Pancreas (tissue), 10 donors: ENCODE measurements around the gene BFSP2. TPM values are rescaled to one million over a fixed set of nuclear protein-coding genes. Genes with fewer than 3 reads are reported as not detected.
"Not testable (repeated sequence)": the region's sequence is repeated elsewhere in the genome, so short reads cannot be mapped to it uniquely, and the experiment has no call there.

ENCODE experiments used
- ATAC-seq, 4 donors: fragments of 200-7000 bp; cut with Tn5 transposase; one replicate each; pipeline versions ENCODE4 v1.8.0 to v1.9.1; 2020; ENCODE audit warnings: mild to moderate bottlenecking in 4 of 4, moderate library complexity in 4 of 4
- DNase-seq, 6 donors: peaks; one replicate each; pipeline ENCODE4 v3.0.0-alpha.2; 2020
- FAIRE-seq: peaks from 2 replicates; lab custom pipeline; 2012; peaks lifted over from hg19 to GRCh38; lab: Jason Lieb, UNC
- H3K27ac ChIP-seq, 4 donors: fragments of 200-600 bp; sonication (generic); 1 replicate in 3 of 4; 2 replicates in 1 of 4; pipeline versions ENCODE4 v1.5.0 to v1.8.0; 2020
- H3K27me3 ChIP-seq, 4 donors: fragments of 200-600 bp; one replicate each; pipeline ENCODE4 v1.8.0; 2021
- H3K36me3 ChIP-seq, 3 donors: fragments of 200-600 bp; sonication (generic) in 1 of 3; one replicate each; pipeline versions ENCODE4 v1.5.0 to v1.8.0; 2020 to 2021
- H3K4me1 ChIP-seq, 3 donors: fragments of 200-600 bp; one replicate each; pipeline ENCODE4 v1.8.0; 2021
- H3K4me3 ChIP-seq, 4 donors: fragments of 200-600 bp; sonication (generic) in 2 of 4; one replicate each; pipeline versions ENCODE4 v1.5.0 to v1.8.0; 2020 to 2021
- H3K9me3 ChIP-seq, 4 donors: fragments of 200-600 bp; one replicate each; pipeline ENCODE4 v1.8.0; 2021
- WGBS, 2 donors: extraction: QIAGEN DNeasy Blood & Tissue Kit; methylation state at CpG; one replicate each; pipeline ENCODE4 v1.1.7; 2013; 5-methylcytosine and 5-hydroxymethylcytosine counted together
- intact Hi-C, 3 donors: fragments of 100-400 bp; cut with DNase I; formaldehyde crosslinking; loops; one replicate each; pipeline versions ENCODE4 v1.11.1 to v1.14.2; 2022
- polyA plus RNA-seq, 2 donors: library from polyadenylated mRNA; stranded (reverse); fragments of 200-250 nt; gene quantifications; one replicate each; pipeline ENCODE4 v1.2.3, GENCODE V29; 2013
- total RNA-seq, 6 donors: library from RNA; stranded (reverse); fragmentation: NEBNext Ultra II Directional in 4 of 6; extraction: Animal tissue kit (Norgen Biotek cat#: 25700) in 4 of 6; gene quantifications; one replicate each; pipeline versions ENCODE4 v1.2.1 to v1.2.4, GENCODE V29; 2021 to 2023
- TF ChIP-seq, protein P1 (sequence below), 4 donors: fragments of 200-600 bp; sonication (generic) in 3 of 4; IDR thresholded peaks; one replicate each; pipeline versions ENCODE4 v1.5.0 to v1.8.0; 2021; ENCODE audit warnings: antibody characterized with exemption in 4 of 4
- donor health status: healthy with polysubstance abuse.
- donor health status: DM: no; HTN: no; CAD: no; lungs with moderate emphysema.
- donor health status: DM: no; HTN: no; CAD: no.
- donor health status: control.
- donor health status: control.
- donor health status: Bipolar disorder and iron deficiency.
- donor health status: DM: yes; HTN: yes; CAD: no.
- donor health status: DM: no; HTN: no; CAD: no.
- donor health status: DM: no; HTN: no; CAD: no.
- donor health status: DM: yes; HTN: yes; CAD: no.

BFSP2 gene
- total and polyA plus RNA-seq, 8 donors, result not detected

DNA sequence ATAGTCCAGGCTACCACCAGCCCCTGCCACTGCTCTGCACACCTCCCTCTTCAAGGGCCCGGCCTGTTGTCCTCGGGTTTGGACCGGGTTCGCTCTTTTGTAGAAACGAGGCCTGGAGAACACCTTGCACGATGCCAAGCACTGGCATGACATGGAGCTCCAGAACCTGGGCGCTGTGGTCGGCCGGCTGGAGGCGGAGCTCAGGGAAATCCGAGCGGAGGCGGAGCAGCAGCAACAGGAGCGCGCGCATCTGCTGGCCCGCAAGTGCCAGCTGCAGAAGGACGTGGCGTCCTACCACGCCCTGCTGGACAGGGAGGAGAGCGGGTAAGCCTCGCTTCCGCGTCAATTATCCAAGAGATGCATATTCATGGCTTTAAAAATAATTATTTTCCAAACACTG, 72.4 kb downstream of the BFSP2 start:
- peak in 3 of 4 donors; percentile 17 to 53 (median 41) for ATAC-seq
- no peak overlapping the region for H3K4me3 ChIP-seq

DNA sequence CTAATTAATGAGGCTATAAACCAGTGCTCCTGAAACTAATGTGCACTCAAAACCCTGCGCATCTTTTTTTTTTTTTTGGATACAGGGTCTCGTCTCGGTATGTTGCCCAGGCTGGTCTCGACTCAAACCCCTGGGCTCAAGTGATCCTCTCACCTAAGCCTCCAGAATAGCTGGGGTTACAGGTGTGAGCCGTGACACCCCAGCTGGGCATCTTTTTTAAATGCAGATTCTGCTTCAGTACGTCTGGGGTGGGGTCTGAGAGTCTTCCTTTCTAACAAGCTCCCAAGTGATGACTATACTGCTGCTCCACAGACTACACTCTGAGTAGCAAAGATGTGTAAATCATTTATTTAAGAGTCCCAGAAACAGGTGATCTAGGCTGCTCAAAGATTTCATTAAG, 73.0 kb downstream of the BFSP2 start:
- Histone ChIP-seq H3K27ac (no peak overlapping the region), H3K9me3 (no peaks in the 10 kb centered on the region), H3K27me3 (no peaks in the 10 kb centered on the region), H3K4me3 (no peak overlapping the region), H3K4me1 (peaks cover 8 to 24% (median 13%) of the 10 kb centered on the region in 3 donors), H3K36me3 (no peaks in the 10 kb centered on the region)
- ATAC-seq (no peak), FAIRE-seq (no peak), DNase-seq (no peak)
- 85 to 88% methylated on average over 6 of the region's 6 CpGs for WGBS, 2 donors
- intact Hi-C loops, result no loop called here
- TF ChIP-seq, protein P1, sequence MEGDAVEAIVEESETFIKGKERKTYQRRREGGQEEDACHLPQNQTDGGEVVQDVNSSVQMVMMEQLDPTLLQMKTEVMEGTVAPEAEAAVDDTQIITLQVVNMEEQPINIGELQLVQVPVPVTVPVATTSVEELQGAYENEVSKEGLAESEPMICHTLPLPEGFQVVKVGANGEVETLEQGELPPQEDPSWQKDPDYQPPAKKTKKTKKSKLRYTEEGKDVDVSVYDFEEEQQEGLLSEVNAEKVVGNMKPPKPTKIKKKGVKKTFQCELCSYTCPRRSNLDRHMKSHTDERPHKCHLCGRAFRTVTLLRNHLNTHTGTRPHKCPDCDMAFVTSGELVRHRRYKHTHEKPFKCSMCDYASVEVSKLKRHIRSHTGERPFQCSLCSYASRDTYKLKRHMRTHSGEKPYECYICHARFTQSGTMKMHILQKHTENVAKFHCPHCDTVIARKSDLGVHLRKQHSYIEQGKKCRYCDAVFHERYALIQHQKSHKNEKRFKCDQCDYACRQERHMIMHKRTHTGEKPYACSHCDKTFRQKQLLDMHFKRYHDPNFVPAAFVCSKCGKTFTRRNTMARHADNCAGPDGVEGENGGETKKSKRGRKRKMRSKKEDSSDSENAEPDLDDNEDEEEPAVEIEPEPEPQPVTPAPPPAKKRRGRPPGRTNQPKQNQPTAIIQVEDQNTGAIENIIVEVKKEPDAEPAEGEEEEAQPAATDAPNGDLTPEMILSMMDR (IDR thresholded peaks at IDR 0.05), result no peak

More for the DNA sequence above, 72.4 kb downstream of the BFSP2 start:
- Histone ChIP-seq H3K4me1 (peaks cover 8 to 24% (median 13%) of the 10 kb centered on the region in 3 donors), H3K36me3 (no peaks in the 10 kb centered on the region), H3K9me3 (no peaks in the 10 kb centered on the region), H3K27me3 (no peaks in the 10 kb centered on the region), H3K27ac (no peak overlapping the region)
- TF ChIP-seq, protein P1 (IDR thresholded peaks at IDR 0.05), result no peak
- peak in 3 of 6 donors; percentile 26 to 63 (median 29) for DNase-seq
- 74 to 75% methylated on average over 24 of the region's 24 CpGs for WGBS, 2 donors
- FAIRE-seq, result no peak
- intact Hi-C loops, result no loop called here

DNA sequence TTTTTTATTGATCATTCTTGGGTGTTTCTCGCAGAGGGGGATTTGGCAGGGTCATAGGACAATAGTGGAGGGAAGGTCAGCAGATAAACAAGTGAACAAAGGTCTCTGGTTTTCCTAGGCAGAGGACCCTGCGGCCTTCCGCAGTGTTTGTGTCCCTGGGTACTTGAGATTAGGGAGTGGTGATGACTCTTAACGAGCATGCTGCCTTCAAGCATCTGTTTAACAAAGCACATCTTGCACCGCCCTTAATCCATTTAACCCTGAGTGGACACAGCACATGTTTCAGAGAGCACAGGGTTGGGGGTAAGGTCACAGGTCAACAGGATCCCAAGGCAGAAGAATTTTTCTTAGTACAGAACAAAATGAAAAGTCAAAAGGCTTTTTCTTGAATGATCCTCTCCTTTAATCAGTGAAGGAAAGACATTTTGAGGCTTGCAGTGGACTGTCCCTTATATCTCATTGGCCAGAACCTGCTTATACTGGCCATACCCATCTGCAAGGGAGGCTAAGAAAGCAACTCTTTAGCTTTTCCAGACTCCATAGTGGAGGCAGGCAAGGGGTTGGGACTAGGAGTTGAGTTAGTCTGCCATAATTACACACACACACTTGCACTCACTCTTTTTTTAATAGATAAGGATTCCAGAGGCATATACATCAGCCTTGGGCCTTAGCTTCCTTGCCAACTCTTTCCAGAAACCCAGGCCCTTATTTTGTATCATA, 73.8 kb downstream of the BFSP2 start:
- FAIRE-seq, DNase-seq, H3K27me3 ChIP-seq, ATAC-seq, H3K9me3 ChIP-seq, H3K4me3 ChIP-seq, intact Hi-C loops, H3K27ac ChIP-seq, H3K36me3 ChIP-seq: not testable (repeated sequence)
- 63% methylated on average over 1 of the region's 5 CpGs; no CpG with 5 or more reads in 1 of the 2 donors for WGBS, 2 donors
- H3K4me1 ChIP-seq, result peaks cover 8 to 19% (median 13%) of the 10 kb centered on the region in 3 donors

DNA sequence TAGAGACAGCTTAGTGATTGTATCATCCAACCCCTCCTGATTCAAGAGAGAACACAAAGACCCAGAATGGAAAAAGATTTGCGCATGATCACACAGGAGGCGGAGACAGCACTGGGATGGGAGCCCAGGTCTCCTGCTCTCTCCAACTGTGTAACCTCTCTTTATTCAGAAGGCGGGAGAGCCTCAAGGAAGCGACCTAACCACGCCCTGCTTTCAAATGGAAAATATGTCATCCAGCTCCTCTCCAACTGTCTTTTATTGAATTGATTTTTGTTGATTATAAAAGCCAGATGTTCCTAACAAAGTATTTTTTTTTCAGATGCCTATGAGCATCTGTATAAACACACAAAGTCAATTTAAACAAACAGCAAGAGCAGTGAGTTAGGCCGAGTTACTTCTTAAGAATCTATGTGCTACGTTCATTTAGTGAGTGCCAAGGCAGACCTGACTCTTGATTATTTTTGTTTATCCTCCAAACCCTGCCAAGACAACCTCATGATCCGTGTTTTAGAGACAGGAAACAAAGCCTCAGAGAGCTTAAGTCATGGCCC, 74.5 kb downstream of the BFSP2 start:
- DNase-seq (no peak), FAIRE-seq (peak; percentile 72), ATAC-seq (peak in 3 of 4 donors; percentile 26 to 53 (median 49))
- TF ChIP-seq, protein P1 (IDR thresholded peaks at IDR 0.05), result no peak
- peaks cover 3 to 12% (median 6%) of the 10 kb centered on the region in 3 donors for H3K4me1 ChIP-seq
- no peaks in the 10 kb centered on the region for H3K36me3 ChIP-seq
- H3K4me3 ChIP-seq, result no peak overlapping the region
- H3K27me3 ChIP-seq, result no peaks in the 10 kb centered on the region
- H3K9me3 ChIP-seq, result no peaks in the 10 kb centered on the region
- intact Hi-C loops, result no loop called here
- H3K27ac ChIP-seq, result no peak overlapping the region
- 69 to 70% methylated on average over 8 of the region's 8 CpGs for WGBS, 2 donors

DNA sequence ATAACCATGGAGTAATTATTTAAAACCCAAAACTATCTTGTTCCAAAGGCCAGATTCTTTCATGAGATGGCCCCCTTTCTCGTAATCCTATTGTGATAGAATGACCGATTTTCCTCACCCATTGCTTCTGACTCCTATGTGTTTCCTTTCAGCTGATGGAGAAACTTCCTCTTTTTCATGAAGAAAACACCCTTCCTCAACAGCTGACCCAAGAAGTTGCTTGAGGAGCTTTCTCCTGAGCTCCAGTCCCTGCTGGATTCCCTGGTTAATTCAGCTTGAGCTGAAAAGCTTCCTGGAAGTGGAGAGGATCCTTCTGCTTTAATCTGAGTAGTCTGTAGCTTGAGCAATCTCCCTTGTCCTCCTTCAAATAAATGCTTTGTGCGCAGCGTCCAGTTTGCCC, 75.0 kb downstream of the BFSP2 start:
- intact Hi-C loops, result no loop called here
- DNase-seq, result no peak
- Histone ChIP-seq H3K4me1 (peaks cover 0 to 7% (median 1%) of the 10 kb centered on the region in 3 donors), H3K4me3 (no peak overlapping the region), H3K27me3 (no peaks in the 10 kb centered on the region), H3K36me3 (no peaks in the 10 kb centered on the region), H3K27ac (no peak overlapping the region), H3K9me3 (no peaks in the 10 kb centered on the region)
- TF ChIP-seq, protein P1 (IDR thresholded peaks at IDR 0.05), result no peak
- ATAC-seq, result peak in 1 of 4 donors; percentile 12
- 86 to 87% methylated on average over 4 of the region's 4 CpGs for WGBS, 2 donors
- FAIRE-seq, result no peak
